H1 (cell line): ENCODE data around the gene FAM136A. TPM values are rescaled to one million over a fixed set of nuclear protein-coding genes. Genes with fewer than 3 reads are reported as not detected.

ENCODE experiments used
- ATF3 ChIP-seq: IDR thresholded peaks from 2 replicates; pipeline ENCODE4 v1.6.1; 2011; ENCODE audit warnings: low read depth, mild to moderate bottlenecking, low read length; ENCODE audit not compliant: insufficient read depth
- CHD2 ChIP-seq: IDR thresholded peaks from 2 replicates; pipeline ENCODE4 v1.6.1; 2012; ENCODE audit warnings: low read length, improper control_type of control experiment
- CHD7 ChIP-seq: fragments of 300-600 bp; sonication (generic); IDR thresholded peaks from 2 replicates; pipeline ENCODE4 v1.7.1; 2012; ENCODE audit warnings: low read length, moderate library complexity, mild to moderate bottlenecking, inconsistent platforms; ENCODE audit not compliant: insufficient replicate concordance
- EGR1 ChIP-seq: IDR thresholded peaks from 2 replicates; pipeline ENCODE4 v1.6.1; 2011; ENCODE audit warnings: low read depth, low read length, borderline replicate concordance
- NRF1 ChIP-seq: IDR thresholded peaks from 2 replicates; pipeline ENCODE4 v1.6.1; 2011; ENCODE audit warnings: mild to moderate bottlenecking, low read depth, low read length, improper control_type of control experiment
- SAP30 ChIP-seq: fragments of 300-600 bp; sonication (generic); IDR thresholded peaks from 2 replicates; pipeline ENCODE4 v1.7.1; 2012; ENCODE audit warnings: low read length, moderate library complexity, mild to moderate bottlenecking, inconsistent platforms; ENCODE audit not compliant: insufficient read depth, insufficient replicate concordance
- SP2 ChIP-seq: IDR thresholded peaks from 2 replicates; pipeline ENCODE4 v1.6.1; 2012; ENCODE audit warnings: mild to moderate bottlenecking, low read length, inconsistent platforms
- SRF ChIP-seq: IDR thresholded peaks from 2 replicates; pipeline ENCODE4 v1.6.1; 2011; ENCODE audit warnings: mild to moderate bottlenecking, low read depth, low read length, moderate library complexity
- TAF1 ChIP-seq: IDR thresholded peaks from 2 replicates; pipeline ENCODE4 v1.6.1; 2011; ENCODE audit warnings: mild to moderate bottlenecking, low read depth, low read length
- polyA plus RNA-seq, 7 experiments: library from polyadenylated mRNA; depleted of rRNA in 3 of 7; stranded (reverse) in 5 of 7; unstranded in 2 of 7; fragments of >200 nt in 5 of 7; fragments of 200-250 nt in 2 of 7; gene quantifications; 1 replicate in 5 of 7; 2 replicates in 1 of 7; 4 replicates in 1 of 7; pipeline versions ENCODE4 v1.2.1 to v1.2.3, GENCODE V29; 2011 to 2013; ENCODE audit warnings: missing spikeins in 2 of 7, mixed read lengths in 2 of 7
- total RNA-seq: library from RNA; stranded (reverse); fragmentation: NEBNext Ultra II Directional; extraction: Animal tissue kit (Norgen Biotek cat#: 25700); gene quantifications from 2 replicates; pipeline ENCODE4 v1.2.1, GENCODE V29; 2021

Gene FAM136A
- total and polyA plus RNA-seq, 2 of the 8 experiments (the other 6 are each of a cell fraction or from before 2014, with no cell fraction given) = 58.2 to 122 TPM

GRCh38 chr2:70340075-70340474 is 38.2 kb upstream of the FAM136A start (continued):
- TF ChIP-seq SAP30 = no peak
- no peak for TF ChIP-seq CHD7
- no peak for TF ChIP-seq EGR1
- no peak for TF ChIP-seq TAF1
- no peak for TF ChIP-seq SRF
- no peak for TF ChIP-seq SP2
- no peak for TF ChIP-seq NRF1
- TF ChIP-seq ATF3 = no peak
- no peak for TF ChIP-seq CHD2
